ENCODE data around the gene TSFM.

GRCh38 chr12:57841445-57841844 is 58.9 kb downstream of the TSFM start:
- TF ChIP-seq, protein P1, sequence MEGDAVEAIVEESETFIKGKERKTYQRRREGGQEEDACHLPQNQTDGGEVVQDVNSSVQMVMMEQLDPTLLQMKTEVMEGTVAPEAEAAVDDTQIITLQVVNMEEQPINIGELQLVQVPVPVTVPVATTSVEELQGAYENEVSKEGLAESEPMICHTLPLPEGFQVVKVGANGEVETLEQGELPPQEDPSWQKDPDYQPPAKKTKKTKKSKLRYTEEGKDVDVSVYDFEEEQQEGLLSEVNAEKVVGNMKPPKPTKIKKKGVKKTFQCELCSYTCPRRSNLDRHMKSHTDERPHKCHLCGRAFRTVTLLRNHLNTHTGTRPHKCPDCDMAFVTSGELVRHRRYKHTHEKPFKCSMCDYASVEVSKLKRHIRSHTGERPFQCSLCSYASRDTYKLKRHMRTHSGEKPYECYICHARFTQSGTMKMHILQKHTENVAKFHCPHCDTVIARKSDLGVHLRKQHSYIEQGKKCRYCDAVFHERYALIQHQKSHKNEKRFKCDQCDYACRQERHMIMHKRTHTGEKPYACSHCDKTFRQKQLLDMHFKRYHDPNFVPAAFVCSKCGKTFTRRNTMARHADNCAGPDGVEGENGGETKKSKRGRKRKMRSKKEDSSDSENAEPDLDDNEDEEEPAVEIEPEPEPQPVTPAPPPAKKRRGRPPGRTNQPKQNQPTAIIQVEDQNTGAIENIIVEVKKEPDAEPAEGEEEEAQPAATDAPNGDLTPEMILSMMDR (conservative IDR thresholded peaks at IDR 0.05 in 1 of 2, IDR thresholded peaks at IDR 0.05 in 1 of 2; ENCODE audit: low read depth in 1 of 2, low read length in 2 of 2), result no peak
- no peak for TF ChIP-seq EZH2 (IDR thresholded peaks at IDR 0.05; ENCODE audit: low read length, missing control alignments)

Data from fibroblast of lung (primary cell).